ENCODE data around the gene MPEG1. TPM values are rescaled to one million over a fixed set of nuclear protein-coding genes. Genes with fewer than 3 reads are reported as not detected.

Gene MPEG1
- polyA plus RNA-seq, 1 experiment: not detected

DNA sequence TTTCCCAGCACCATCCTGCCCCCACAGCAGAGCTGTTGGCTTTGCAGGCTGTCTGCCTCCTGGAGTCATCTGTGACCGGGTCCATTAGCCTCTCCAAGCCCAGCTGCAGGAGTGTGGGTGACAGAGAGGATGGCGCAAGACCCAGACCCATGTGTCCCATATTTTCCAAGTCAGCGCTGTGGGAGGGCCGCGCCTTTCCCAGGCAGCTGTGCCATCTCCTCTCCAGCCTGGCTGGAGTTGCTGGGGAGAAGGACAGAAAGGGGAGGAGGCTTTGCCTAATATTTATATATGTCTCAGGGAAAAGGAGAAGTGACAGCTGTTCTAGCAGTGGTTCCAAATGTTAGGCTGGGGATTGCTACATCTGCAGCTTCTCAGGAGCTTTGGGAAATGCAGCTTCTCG, 25.1 kb downstream of the MPEG1 start:
- ChIA-PET CTCF (interaction anchor here (1.2 to 9.9 kb wide), 6 partner anchors 11 to 52 kb away, joined by 4 to 151 read pairs (median 26); partner anchors contain the start of gene DTX4), POLR2A (interaction anchor here (0.8 to 1.4 kb wide), 3 partner anchors 11 to 429 kb away, joined by 3 to 8 read pairs (median 5); partner anchors contain the start of gene DTX4)
- no peaks in the 10 kb centered on the region for H3K9me3 ChIP-seq (ENCODE audit: control insufficient read depth, insufficient read depth, low read length)
- H3K27ac ChIP-seq (ENCODE audit: low read depth, low read length): no peak overlapping the region
- TF ChIP-seq CTCF (IDR thresholded peaks at IDR 0.05; ENCODE audit: low read depth, low read length): no peak
- peak; percentile 16 for DNase-seq (ENCODE audit: low read depth, low spot score)
- no peak overlapping the region for H3K4me3 ChIP-seq (ENCODE audit: low read depth, low read length)
- H3K27me3 ChIP-seq (ENCODE audit: control insufficient read depth, insufficient read depth, low read length): no peaks in the 10 kb centered on the region

- no peak overlapping the region for H3K4me3 ChIP-seq (ENCODE audit: low read depth, low read length)
- H3K27ac ChIP-seq (ENCODE audit: low read depth, low read length): no peak overlapping the region
- DNase-seq (ENCODE audit: low read depth, low spot score): no peak
- H3K9me3 ChIP-seq (ENCODE audit: control insufficient read depth, insufficient read depth, low read length): no peaks in the 10 kb centered on the region
- no peaks in the 10 kb centered on the region for H3K27me3 ChIP-seq (ENCODE audit: control insufficient read depth, insufficient read depth, low read length)
- ChIA-PET CTCF (interaction anchor here (1.0 to 9.9 kb wide), 10 partner anchors 9 to 384 kb away, joined by 3 to 151 read pairs (median 14); partner anchors contain the start of gene DTX4), POLR2A (interaction anchor here (1.2 to 1.4 kb wide), 2 partner anchors 11 to 15 kb away, joined by 5 to 8 read pairs; partner anchors contain the start of gene DTX4)
- TF ChIP-seq CTCF (IDR thresholded peaks at IDR 0.05; ENCODE audit: low read depth, low read length): no peak
Observed at GRCh38 chr11:59187035-59187434, 25.7 kb downstream of the MPEG1 start.

DNA sequence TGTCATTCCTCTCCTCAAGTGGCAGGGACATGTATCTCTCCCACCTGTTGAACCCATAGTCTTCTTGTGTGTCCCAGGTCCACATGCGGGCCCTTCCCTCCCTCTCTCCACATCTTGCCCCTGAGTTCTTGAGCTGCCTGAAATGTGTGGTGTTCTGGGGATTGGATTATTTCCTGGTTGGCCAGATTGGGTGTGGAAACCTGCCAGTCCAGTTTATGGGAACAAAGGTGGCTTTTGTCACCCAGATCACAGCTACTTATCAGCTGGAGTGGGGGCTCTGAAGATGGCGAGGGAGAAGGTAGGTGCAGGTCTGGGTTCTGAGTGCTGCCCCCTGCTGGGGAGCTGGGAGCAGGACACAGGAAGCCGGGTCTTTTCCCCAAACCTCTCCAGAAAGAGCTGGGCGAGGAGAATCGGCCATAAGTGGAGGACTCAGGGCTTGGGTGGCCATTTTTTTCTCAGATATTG, 26.6 kb downstream of the MPEG1 start:
- no peak for DNase-seq (ENCODE audit: low read depth, low spot score)
- ChIA-PET CTCF (interaction anchor here (0.9 to 9.9 kb wide), 14 partner anchors 8 to 383 kb away, joined by 3 to 151 read pairs (median 8); partner anchors contain the start of gene DTX4), POLR2A (interaction anchor here (1.4 kb wide), 1 partner anchor 12 kb away, joined by 5 read pairs; no protein-coding TSS in a partner anchor)
- no peaks in the 10 kb centered on the region for H3K9me3 ChIP-seq (ENCODE audit: control insufficient read depth, insufficient read depth, low read length)
- H3K27ac ChIP-seq (ENCODE audit: low read depth, low read length): no peak overlapping the region
- no peaks in the 10 kb centered on the region for H3K27me3 ChIP-seq (ENCODE audit: control insufficient read depth, insufficient read depth, low read length)
- H3K4me3 ChIP-seq (ENCODE audit: low read depth, low read length): no peak overlapping the region
- TF ChIP-seq CTCF (IDR thresholded peaks at IDR 0.05; ENCODE audit: low read depth, low read length): peak; percentile 59

DNA sequence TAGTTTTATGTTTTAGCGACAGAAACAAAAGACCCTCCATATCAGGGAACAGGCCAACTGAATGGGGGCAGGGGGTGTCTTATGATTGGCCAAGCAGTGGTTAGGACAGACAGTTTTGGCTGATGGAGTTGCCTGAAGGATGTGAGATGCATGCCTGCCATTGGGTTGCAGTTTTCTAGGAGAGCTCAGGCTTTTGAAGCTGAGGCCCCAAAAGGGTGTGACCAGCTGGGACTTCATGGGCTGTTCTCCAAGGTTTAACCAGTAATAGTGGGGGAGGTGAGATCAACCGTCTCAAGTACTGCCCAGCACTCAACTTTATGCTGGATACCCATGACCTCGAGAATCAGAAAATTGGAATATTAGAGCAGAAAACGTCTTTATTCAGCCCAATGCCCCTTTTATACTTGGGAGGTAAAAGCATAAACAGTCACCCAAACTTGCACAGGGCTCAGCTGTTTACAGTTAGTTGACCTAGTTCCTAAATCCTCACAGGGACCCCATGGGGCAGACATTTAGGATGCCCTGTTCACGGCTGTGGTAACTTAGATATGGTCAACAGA, 27.3 kb downstream of the MPEG1 start:
- CTCF ChIA-PET: interaction anchor here (0.5 to 9.9 kb wide), 13 partner anchors 9 to 364 kb away, joined by 3 to 151 read pairs (median 8); partner anchors contain the start of gene DTX4
- DNase-seq (ENCODE audit: low read depth, low spot score): no peak

More for the DNA sequence above, 27.3 kb downstream of the MPEG1 start:
- Histone ChIP-seq H3K27ac (ENCODE audit: low read depth, low read length) (no peak overlapping the region), H3K9me3 (ENCODE audit: control insufficient read depth, insufficient read depth, low read length) (no peaks in the 10 kb centered on the region), H3K27me3 (ENCODE audit: control insufficient read depth, insufficient read depth, low read length) (no peaks in the 10 kb centered on the region), H3K4me3 (ENCODE audit: low read depth, low read length) (no peak overlapping the region)
- no peak for TF ChIP-seq CTCF (IDR thresholded peaks at IDR 0.05; ENCODE audit: low read depth, low read length)
- POLR2A ChIA-PET: interaction anchor here (1.0 kb wide), 1 partner anchor 12 kb away, joined by 3 read pairs; no protein-coding TSS in a partner anchor
